Suprapubic skin (tissue), 4 donors: ENCODE measurements around the gene SLC66A2. TPM values are rescaled to one million over a fixed set of nuclear protein-coding genes. Genes with fewer than 3 reads are reported as not detected.

Experiments
- DNase-seq, 2 donors: peaks; one replicate each; pipeline ENCODE4 v3.0.0-alpha.2; 2019; ENCODE audit warnings: low spot score in 2 of 2
- H3K27ac ChIP-seq: fragments of 200-600 bp; sonication (generic); one replicate; pipeline ENCODE4 v1.5.1; 2019
- H3K27me3 ChIP-seq: fragments of 200-600 bp; sonication (generic); one replicate; pipeline ENCODE4 v1.5.1; 2019
- H3K36me3 ChIP-seq: fragments of 200-600 bp; sonication (generic); one replicate; pipeline ENCODE4 v1.5.1; 2019
- H3K4me1 ChIP-seq: fragments of 200-600 bp; sonication (generic); one replicate; pipeline ENCODE4 v1.5.1; 2019
- H3K4me3 ChIP-seq: fragments of 200-600 bp; sonication (generic); one replicate; pipeline ENCODE4 v1.5.1; 2019; ENCODE audit warnings: mild to moderate bottlenecking
- H3K9me3 ChIP-seq: fragments of 200-600 bp; sonication (generic); one replicate; pipeline ENCODE4 v1.5.1; 2019
- CTCF ChIP-seq, 2 donors: fragments of 200-600 bp in 1 of 2; fragments of 450-650 bp in 1 of 2; sonication (generic) in 1 of 2; IDR thresholded peaks; one replicate each; pipeline ENCODE4 v1.5.1; 2016 to 2019; ENCODE audit warnings: antibody characterized with exemption in 2 of 2, mild to moderate bottlenecking in 1 of 2, moderate library complexity in 1 of 2
- EP300 ChIP-seq: sonication (generic); formaldehyde crosslinking; IDR thresholded peaks from one replicate; pipeline ENCODE4 v1.6.1; 2017; ENCODE audit warnings: antibody characterized with exemption
- POLR2A ChIP-seq, 2 donors: fragments of 450-650 bp; IDR thresholded peaks; one replicate each; pipeline ENCODE4 v1.6.1; 2017; ENCODE audit warnings: antibody characterized with exemption in 2 of 2, mild to moderate bottlenecking in 2 of 2, moderate library complexity in 2 of 2
- POLR2AphosphoS5 ChIP-seq, 3 donors: sonication (generic); formaldehyde crosslinking; IDR thresholded peaks; one replicate each; pipeline ENCODE4 v1.6.1; 2017; ENCODE audit warnings: antibody characterized with exemption in 3 of 3
- WGBS: methylation state at CpG from one replicate; pipeline ENCODE4 v1.1.5; 2018; 5-methylcytosine and 5-hydroxymethylcytosine counted together
- total RNA-seq, 4 donors: library from RNA; depleted of rRNA; stranded (reverse); fragments of >200 nt; gene quantifications; one replicate each; pipeline ENCODE4 v1.1.0, GENCODE V29; 2016

Gene SLC66A2
- total RNA-seq, 4 donors from 2014 or later: 53.4 to 84.7 (median 79.3) TPM

GRCh38 chr18:79897940-79898625 lies 53.4 kb downstream of the SLC66A2 start:
- DNase-seq: peak in 1 of 2 donors; percentile 59
- Histone ChIP-seq H3K4me3 (no peak overlapping the region), H3K36me3 (peaks cover 12% of the 10 kb centered on the region), H3K27me3 (no peaks in the 10 kb centered on the region), H3K4me1 (no peaks in the 10 kb centered on the region), H3K9me3 (peaks cover 41% of the 10 kb centered on the region), H3K27ac (no peak overlapping the region)
- no peak for TF ChIP-seq CTCF (IDR thresholded peaks at IDR 0.05)
- TF ChIP-seq POLR2AphosphoS5 (IDR thresholded peaks at IDR 0.05): no peak
- no peak for TF ChIP-seq POLR2A (IDR thresholded peaks at IDR 0.05)
- no peak for TF ChIP-seq EP300
- 95% methylated on average over 14 of the region's 15 CpGs for WGBS

GRCh38 chr18:79896738-79897137 lies 54.7 kb downstream of the SLC66A2 start:
- peaks cover 39% of the 10 kb centered on the region for H3K9me3 ChIP-seq
- H3K4me1 ChIP-seq: no peaks in the 10 kb centered on the region
- no peaks in the 10 kb centered on the region for H3K36me3 ChIP-seq
- no peak overlapping the region for H3K4me3 ChIP-seq
- DNase-seq: no peak
- no peaks in the 10 kb centered on the region for H3K27me3 ChIP-seq
- H3K27ac ChIP-seq: no peak overlapping the region
- WGBS: 98% methylated on average over 3 of the region's 3 CpGs
- TF ChIP-seq POLR2AphosphoS5 (IDR thresholded peaks at IDR 0.05) (no peak), EP300 (no peak), POLR2A (IDR thresholded peaks at IDR 0.05) (no peak), CTCF (IDR thresholded peaks at IDR 0.05) (no peak)

- Histone ChIP-seq H3K27me3 (no peaks in the 10 kb centered on the region), H3K36me3 (no peaks in the 10 kb centered on the region), H3K4me1 (no peaks in the 10 kb centered on the region), H3K4me3 (no peak overlapping the region), H3K27ac (no peak overlapping the region), H3K9me3 (peaks cover 27% of the 10 kb centered on the region)
- TF ChIP-seq POLR2AphosphoS5 (IDR thresholded peaks at IDR 0.05) (no peak), CTCF (IDR thresholded peaks at IDR 0.05) (no peak), POLR2A (IDR thresholded peaks at IDR 0.05) (no peak), EP300 (no peak)
- no peak for DNase-seq
- 88% methylated on average over 5 of the region's 5 CpGs for WGBS
These were observed 60.8 kb downstream of the SLC66A2 start for GRCh38 chr18:79890674-79891073.

GRCh38 chr18:79889569-79889968 lies 61.9 kb downstream of the SLC66A2 start:
- DNase-seq: no peak
- no peaks in the 10 kb centered on the region for H3K27me3 ChIP-seq
- WGBS: 94% methylated on average over 14 of the region's 14 CpGs
- no peaks in the 10 kb centered on the region for H3K4me1 ChIP-seq
- no peak overlapping the region for H3K27ac ChIP-seq
- no peaks in the 10 kb centered on the region for H3K36me3 ChIP-seq
- H3K4me3 ChIP-seq: no peak overlapping the region
- TF ChIP-seq POLR2AphosphoS5 (IDR thresholded peaks at IDR 0.05) (no peak), CTCF (IDR thresholded peaks at IDR 0.05) (no peak), POLR2A (IDR thresholded peaks at IDR 0.05) (no peak), EP300 (no peak)
- H3K9me3 ChIP-seq: peaks cover 27% of the 10 kb centered on the region

- peaks cover 16% of the 10 kb centered on the region for H3K9me3 ChIP-seq
- peak in 1 of 2 donors; percentile 74 for DNase-seq
These were observed 63.4 kb downstream of the SLC66A2 start for GRCh38 chr18:79888016-79888415.

More at GRCh38 chr18:79888016-79888415, 63.4 kb downstream of the SLC66A2 start:
- TF ChIP-seq CTCF (IDR thresholded peaks at IDR 0.05): no peak
- no peak for TF ChIP-seq EP300
- TF ChIP-seq POLR2A (IDR thresholded peaks at IDR 0.05): no peak
- no peak for TF ChIP-seq POLR2AphosphoS5 (IDR thresholded peaks at IDR 0.05)
- Histone ChIP-seq H3K27ac (no peak overlapping the region), H3K27me3 (no peaks in the 10 kb centered on the region), H3K36me3 (no peaks in the 10 kb centered on the region), H3K4me3 (no peak overlapping the region), H3K4me1 (no peaks in the 10 kb centered on the region)
- WGBS: 80% methylated on average over 2 of the region's 16 CpGs
